HepG2 (cell line): ENCODE data around the gene NECTIN3. TPM values are rescaled to one million over a fixed set of nuclear protein-coding genes. Genes with fewer than 3 reads are reported as not detected.
A peak's percentile ranks its signal among the peaks of the same experiment; 100 is the strongest.

ENCODE experiments used
- AGO1 ChIP-seq: fragments of 200-400 bp; formaldehyde crosslinking; IDR thresholded peaks from 2 replicates; pipeline ENCODE4 v1.6.1; 2017; ENCODE audit warnings: mild to moderate bottlenecking, low read depth, low read length, moderate library complexity; ENCODE audit not compliant: poor library complexity, severe bottlenecking
- DMAP1 ChIP-seq: IDR thresholded peaks from 2 replicates; pipeline ENCODE4 v1.6.1; 2016
- EP300 ChIP-seq, 3 experiments: sonication (generic) in 1 of 3; formaldehyde crosslinking in 1 of 3; IDR thresholded peaks; 2 replicates each; pipeline versions ENCODE4 v1.5.1 to v1.6.1; 2011 to 2020; ENCODE audit warnings: low read depth in 2 of 3, low read length in 2 of 3, borderline replicate concordance in 1 of 3, improper control_type of control experiment in 1 of 3, mild to moderate bottlenecking in 1 of 3, missing genetic modification reagents in 1 of 3, moderate library complexity in 1 of 3
- GABPB1 ChIP-seq: IDR thresholded peaks from 2 replicates; pipeline ENCODE4 v1.6.1; 2016; ENCODE audit warnings: mild to moderate bottlenecking, missing genetic modification reagents, moderate library complexity, missing compliant biosample characterization
- HNF1A ChIP-seq, 2 experiments: sonication (generic) in 1 of 2; formaldehyde crosslinking in 1 of 2; IDR thresholded peaks; 2 replicates each; pipeline versions ENCODE4 v1.4.0 to v1.6.1; 2016 to 2020; ENCODE audit warnings: borderline replicate concordance in 1 of 2, low read depth in 1 of 2, mild to moderate bottlenecking in 1 of 2, missing genetic modification reagents in 1 of 2
- HNRNPK ChIP-seq: fragments of 200-400 bp; formaldehyde crosslinking; IDR thresholded peaks from 2 replicates; pipeline ENCODE4 v1.6.1; 2018; ENCODE audit warnings: low read length, low read depth, moderate library complexity, mild to moderate bottlenecking; ENCODE audit not compliant: poor library complexity, severe bottlenecking
- KAT7 ChIP-seq: IDR thresholded peaks from 2 replicates; pipeline ENCODE4 v1.6.1; 2018; ENCODE audit warnings: borderline replicate concordance, missing compliant biosample characterization
- KDM5B ChIP-seq: sonication (generic); formaldehyde crosslinking; IDR thresholded peaks from 2 replicates; pipeline ENCODE4 v1.4.0; 2020; ENCODE audit warnings: missing genetic modification reagents, mild to moderate bottlenecking, borderline replicate concordance
- KMT2A ChIP-seq: sonication (generic); formaldehyde crosslinking; IDR thresholded peaks from 2 replicates; pipeline ENCODE4 v1.4.0; 2020; ENCODE audit warnings: missing genetic modification reagents
- NCOA2 ChIP-seq: sonication (generic); formaldehyde crosslinking; IDR thresholded peaks from 2 replicates; pipeline ENCODE4 v1.8.0; 2022; ENCODE audit warnings: inconsistent platforms
- NR2F2 ChIP-seq: IDR thresholded peaks from 2 replicates; pipeline ENCODE4 v1.6.1; 2012; ENCODE audit warnings: low read depth, inconsistent platforms, borderline replicate concordance
- POLR2G ChIP-seq: fragments of 200-400 bp; formaldehyde crosslinking; IDR thresholded peaks from 2 replicates; pipeline ENCODE4 v1.6.1; 2018; ENCODE audit warnings: mild to moderate bottlenecking, low read depth, low read length, moderate library complexity
- WIZ ChIP-seq: sonication (generic); formaldehyde crosslinking; IDR thresholded peaks from 2 replicates; pipeline ENCODE4 v1.5.1; 2020; ENCODE audit warnings: mild to moderate bottlenecking, missing genetic modification reagents
- ZBTB43 ChIP-seq: sonication (generic); formaldehyde crosslinking; conservative IDR thresholded peaks from 2 replicates; pipeline ENCODE4 v1.4.0; 2020; ENCODE audit warnings: missing genetic modification reagents
- ZFP82 ChIP-seq: sonication (generic); formaldehyde crosslinking; IDR thresholded peaks from 2 replicates; pipeline ENCODE4 v1.5.1; 2020; ENCODE audit warnings: mild to moderate bottlenecking, missing genetic modification reagents, borderline replicate concordance
- ZNF512B ChIP-seq: sonication (generic); formaldehyde crosslinking; IDR thresholded peaks from 2 replicates; pipeline ENCODE4 v1.5.1; 2020; ENCODE audit warnings: missing genetic modification reagents, mild to moderate bottlenecking, borderline replicate concordance
- ZNF598 ChIP-seq: sonication (generic); formaldehyde crosslinking; IDR thresholded peaks from 2 replicates; pipeline ENCODE4 v1.5.1; 2020; ENCODE audit warnings: mild to moderate bottlenecking, missing genetic modification reagents, borderline replicate concordance
- ZNF737 ChIP-seq: sonication (generic); formaldehyde crosslinking; IDR thresholded peaks from 2 replicates; pipeline ENCODE4 v1.5.0; 2020; ENCODE audit warnings: missing genetic modification reagents, mild to moderate bottlenecking, borderline replicate concordance
- ZNF773 ChIP-seq: sonication (generic); formaldehyde crosslinking; IDR thresholded peaks from 2 replicates; pipeline ENCODE4 v1.4.0; 2020; ENCODE audit warnings: missing genetic modification reagents, borderline replicate concordance
- polyA plus RNA-seq, 8 experiments: library from polyadenylated mRNA; depleted of rRNA in 3 of 8; stranded (reverse) in 7 of 8; unstranded in 1 of 8; fragments of >200 nt; fragmentation: Illumina TruSeq in 4 of 8; extraction: Trizol in 4 of 8; gene quantifications; 2 replicates each; pipeline versions ENCODE4 v1.2.1 to v1.2.3, GENCODE V29; 2011 to 2016; ENCODE audit warnings: low read depth in 4 of 8, missing spikeins in 1 of 8, mixed read lengths in 1 of 8; ENCODE audit not compliant: insufficient read depth in 1 of 8
- total RNA-seq, 5 experiments: library from RNA; depleted of rRNA; stranded (reverse); fragments of >200 nt; fragmentation: Illumina TruSeq; extraction: Trizol; gene quantifications; 2 replicates each; pipeline ENCODE4 v1.2.3, GENCODE V29; 2016; ENCODE audit warnings: low read depth in 1 of 5

The NECTIN3 gene
- total and polyA plus RNA-seq, 2 of the 13 experiments (the other 11 are each of a cell fraction or from before 2014, with no cell fraction given) = 10.4 to 45.1 TPM

GRCh38 chr3:111071257-111072030 lies at the start of gene NECTIN3 (continued):
- TF ChIP-seq ZBTB43 (CRISPR knock-in tag) (no peak), ZFP82 (CRISPR knock-in tag) (peak; percentile 81; the same call in 1 of the 2 replicates), ZNF737 (no peak), ZNF512B (no peak), DMAP1 (0 out of 2 replicates have a peak, but pooled peaks have one; percentile 44), HNF1A (IDR thresholded peaks at IDR 0.05; ENCODE audit: low read depth) (no peak), HNF1A (CRISPR knock-in tag; IDR thresholded peaks at IDR 0.05; ENCODE audit: borderline replicate concordance) (peak; percentile 50; the same call in 1 of the 2 replicates), ZNF598 (CRISPR knock-in tag) (no peak), WIZ (0 out of 2 replicates have a peak, but pooled peaks have one; percentile 25), AGO1 (no peak), GABPB1 (CRISPR knock-in tag) (peak; percentile 57; the same call in 1 of the 2 replicates), KAT7 (CRISPR knock-in tag) (peak; percentile 33; the same call in 1 of the 2 replicates), HNRNPK (peak; percentile 80), EP300 (IDR thresholded peaks at IDR 0.05; ENCODE audit: low read depth in 2 of 2, low read length in 2 of 2) (no peak), EP300 (CRISPR knock-in tag; IDR thresholded peaks at IDR 0.05; ENCODE audit: borderline replicate concordance) (no peak), KMT2A (0 out of 2 replicates have a peak, but pooled peaks have one; percentile 17), NR2F2 (no peak), ZNF773 (CRISPR knock-in tag) (no peak), NCOA2 (CRISPR knock-in tag) (peak; percentile 34), KDM5B (CRISPR knock-in tag) (0 out of 2 replicates have a peak, but pooled peaks have one; percentile 10), POLR2G (peak; percentile 64)
